IMR-90 (cell line): ENCODE data around the gene SYNM. TPM values are rescaled to one million over a fixed set of nuclear protein-coding genes. Genes with fewer than 3 reads are reported as not detected.

Source experiments
- ATAC-seq: fragments of 200-7000 bp; cut with Tn5 transposase; 2 replicates; pipeline ENCODE4 v1.9.1; 2020; ENCODE audit warnings: low read depth, mild to moderate bottlenecking, moderate library complexity
- BruUV-seq: library from RNA; stranded (reverse); fragments of 400-500 nt; replicated peaks from 2 replicates; lab custom pipeline; 2021; lab: Mats Ljungman, UMichigan
- CTCF ChIA-PET: fragments of 300-600 bp; formaldehyde crosslinking; extraction: SDS; loops from one replicate; lab custom pipeline; 2021; ENCODE audit warnings: antibody characterized with exemption; lab: Yijun Ruan, JAX
- POLR2A ChIA-PET: fragments of 300-600 bp; sonication (Branson Sonifier 250); formaldehyde crosslinking; loops from one replicate; lab custom pipeline; 2022; ENCODE audit warnings: antibody characterized with exemption; ENCODE audit not compliant: unreplicated experiment; lab: Charles Lee
- DNase-seq: peaks from one replicate; pipeline ENCODE4 v3.0.0; 2013
- H2AFZ ChIP-seq: replicated peaks from 2 replicates; pipeline ENCODE3; 2013; ENCODE audit warnings: low read length, mild to moderate bottlenecking; ENCODE audit not compliant: poor library complexity
- H2AK5ac ChIP-seq: 2 replicates; pipeline ENCODE4 v1.6.1; 2013; ENCODE audit warnings: low read depth, low read length, inconsistent platforms
- H2AK9ac ChIP-seq: replicated peaks from 2 replicates; pipeline ENCODE3; 2013; ENCODE audit warnings: mild to moderate bottlenecking, low read depth, low read length, moderate library complexity; ENCODE audit not compliant: poor library complexity
- H2BK120ac ChIP-seq: 2 replicates; pipeline ENCODE4 v1.6.1; 2013; ENCODE audit warnings: low read depth, low read length, inconsistent platforms
- H2BK15ac ChIP-seq: 3 replicates; pipeline ENCODE4 v1.6.1; 2013; ENCODE audit warnings: low read depth, low read length, inconsistent platforms
- H2BK20ac ChIP-seq: 2 replicates; pipeline ENCODE4 v1.6.1; 2013; ENCODE audit warnings: low read depth, mild to moderate bottlenecking, inconsistent platforms, low read length, moderate library complexity
- H2BK5ac ChIP-seq: 2 replicates; pipeline ENCODE4 v1.6.1; 2013; ENCODE audit warnings: mild to moderate bottlenecking, low read depth, low read length, inconsistent platforms; ENCODE audit not compliant: poor library complexity, severe bottlenecking
- H3K14ac ChIP-seq: replicated peaks from 2 replicates; pipeline ENCODE4 v1.6.1; 2013; ENCODE audit warnings: low read depth, low read length, inconsistent platforms
- H3K18ac ChIP-seq: 2 replicates; pipeline ENCODE4 v1.6.1; 2013; ENCODE audit warnings: low read depth, low read length, control low read depth
- H3K23ac ChIP-seq: 2 replicates; pipeline ENCODE4 v1.6.1; 2013; ENCODE audit warnings: low read depth, low read length, inconsistent platforms
- H3K27ac ChIP-seq: 2 replicates; pipeline ENCODE4 v1.5.1; 2013; ENCODE audit warnings: mild to moderate bottlenecking, control low read depth, low read length; ENCODE audit not compliant: insufficient read depth
- H3K27me3 ChIP-seq: 2 replicates; pipeline ENCODE4 v1.6.1; 2013; ENCODE audit warnings: low read length; ENCODE audit not compliant: control insufficient read depth, insufficient read depth
- H3K36me3 ChIP-seq: 2 replicates; pipeline ENCODE4 v1.6.1; 2013; ENCODE audit warnings: low read length, mixed read lengths; ENCODE audit not compliant: control insufficient read depth, insufficient read depth
- H3K4ac ChIP-seq: 2 replicates; pipeline ENCODE4 v1.6.1; 2013; ENCODE audit warnings: low read depth, low read length, inconsistent platforms
- H3K4me1 ChIP-seq: 2 replicates; pipeline ENCODE4 v1.6.1; 2013; ENCODE audit warnings: low read length, mixed read lengths; ENCODE audit not compliant: control insufficient read depth, insufficient read depth
- H3K4me2 ChIP-seq: 2 replicates; pipeline ENCODE4 v1.6.1; 2013; ENCODE audit warnings: low read depth, mild to moderate bottlenecking, control low read depth, low read length, moderate library complexity
- H3K4me3 ChIP-seq: 2 replicates; pipeline ENCODE4 v1.5.1; 2013; ENCODE audit warnings: low read depth, mild to moderate bottlenecking, control low read depth, low read length, moderate library complexity; ENCODE audit not compliant: insufficient read depth
- H3K56ac ChIP-seq: 2 replicates; pipeline ENCODE4 v1.6.1; 2013; ENCODE audit warnings: low read length, inconsistent platforms; ENCODE audit not compliant: insufficient read depth; ENCODE audit errors: extremely low read depth
- H3K79me1 ChIP-seq, 2 experiments: 2 replicates each; pipeline ENCODE4 v1.6.1; 2013; ENCODE audit warnings: low read length in 2 of 2, inconsistent platforms in 1 of 2, low read depth in 1 of 2
- H3K9ac ChIP-seq: 2 replicates; pipeline ENCODE4 v1.6.1; 2013; ENCODE audit warnings: low read depth, low read length, control low read depth
- H3K9me1 ChIP-seq: 2 replicates; pipeline ENCODE4 v1.6.1; 2013; ENCODE audit warnings: low read length, inconsistent platforms; ENCODE audit not compliant: insufficient read depth
- H3K9me3 ChIP-seq: 2 replicates; pipeline ENCODE4 v1.6.1; 2013; ENCODE audit warnings: low read length; ENCODE audit not compliant: control insufficient read depth, insufficient read depth
- H4K20me1 ChIP-seq: 2 replicates; pipeline ENCODE4 v1.6.1; 2013; ENCODE audit warnings: low read length, inconsistent platforms; ENCODE audit not compliant: insufficient read depth
- H4K5ac ChIP-seq: 2 replicates; pipeline ENCODE4 v1.6.1; 2013; ENCODE audit warnings: mild to moderate bottlenecking, low read depth, low read length, control low read depth
- H4K8ac ChIP-seq, 2 experiments: 2 replicates each; pipeline ENCODE4 v1.6.1; 2013; ENCODE audit warnings: low read depth in 2 of 2, low read length in 2 of 2, control low read depth in 1 of 2, inconsistent platforms in 1 of 2
- H4K91ac ChIP-seq: 2 replicates; pipeline ENCODE4 v1.6.1; 2013; ENCODE audit warnings: low read depth, low read length, inconsistent platforms; ENCODE audit not compliant: insufficient read depth
- BHLHE40 ChIP-seq: fragments of 150-350 bp; IDR thresholded peaks from 2 replicates; pipeline ENCODE4 v1.6.1; 2016; ENCODE audit warnings: mild to moderate bottlenecking, low read depth, low read length
- WGBS, 2 experiments: methylation state at CpG; one replicate each; pipeline versions ENCODE4 v1.1.5 to v1.1.7; 2013; ENCODE audit warnings: missing lambda C conversion rate in 2 of 2; ENCODE audit not compliant: insufficient read length in 1 of 2; ENCODE audit errors: extremely low coverage in 2 of 2; 5-methylcytosine and 5-hydroxymethylcytosine counted together
- dilution Hi-C: fragments of 300-500 bp; cut with HindIII; formaldehyde crosslinking; loops from one replicate; pipeline ENCODE4 v1.14.3; 2018; ENCODE audit warnings: low sequenced_read_pairs; ENCODE audit not compliant: unreplicated experiment
- in situ Hi-C: fragments of 300-500 bp; cut with MboI; formaldehyde crosslinking; loops from 3 replicates; pipeline ENCODE4 v1.14.3; 2019; ENCODE audit warnings: low sequenced_read_pairs, inconsistent platforms, mixed read lengths
- intact Hi-C: fragments of 100-400 bp; cut with micrococcal nuclease; formaldehyde crosslinking; loops from 2 replicates; pipeline ENCODE4 v1.10.0; 2022
- polyA plus RNA-seq, 3 experiments: library from polyadenylated mRNA; depleted of rRNA; stranded (reverse); fragments of >200 nt; gene quantifications; 2 replicates each; pipeline ENCODE4 v1.2.3, GENCODE V29; 2012; ENCODE audit warnings: low replicate concordance in 1 of 3
- total RNA-seq: library from RNA; depleted of rRNA; stranded (reverse); fragments of >200 nt; gene quantifications from 2 replicates; pipeline ENCODE4 v1.2.3, GENCODE V29; 2012

The SYNM gene
- total and polyA plus RNA-seq, 2 of the 4 experiments (the other 2 are of a cell fraction), result 2.1 to 3.4 TPM

GRCh38 chr15:99140590-99140989 is 35.7 kb downstream of the SYNM start:
- Histone ChIP-seq H2AFZ (no peak overlapping the region), H4K20me1 (0 out of 2 replicates have a peak, but pooled peaks cover 2% of the 10 kb centered on the region), H3K9ac (no peak overlapping the region), H2AK5ac (no peak overlapping the region), H3K4ac (no peak overlapping the region), H3K36me3 (peaks cover 12% of the 10 kb centered on the region), H3K56ac (no peak overlapping the region), H4K5ac (no peak overlapping the region), H3K4me1 (peaks cover 9% of the 10 kb centered on the region), H2BK20ac (no peak overlapping the region), H3K9me3 (no peaks in the 10 kb centered on the region), H3K4me3 (no peak overlapping the region), H4K8ac (no peak overlapping the region), H3K9me1 (peaks cover 25% of the 10 kb centered on the region; the same call in 1 of the 2 replicates), H3K79me1 (peaks cover 0 to 3% of the 10 kb centered on the region in 2 experiments; a peak in 2 of 4 replicates), H4K91ac (no peak overlapping the region), H3K27me3 (no peaks in the 10 kb centered on the region), H2BK5ac (no peak overlapping the region), H2BK15ac (no peak overlapping the region), H3K27ac (no peak overlapping the region), H3K18ac (no peak overlapping the region), H3K23ac (no peak overlapping the region), H3K4me2 (no peak overlapping the region), H2BK120ac (no peak overlapping the region), H2AK9ac (no peak overlapping the region), H3K14ac (no peak overlapping the region)
- TF ChIP-seq BHLHE40, result no peak
- POLR2A ChIA-PET, result no interaction called here
- intact Hi-C loops, result no loop called here
- in situ Hi-C loops, result no loop called here
- DNase-seq, result no peak
- no TSS peak for BruUV-seq
- no peak for ATAC-seq
- CTCF ChIA-PET, result no interaction called here
- no CpG with 5 or more reads among the region's 4 CpGs for WGBS, 2 experiments
- dilution Hi-C loops, result no loop called here
